Neural progenitor cell (in vitro differentiated cells): ENCODE results near the gene GPRC6A. TPM values are rescaled to one million over a fixed set of nuclear protein-coding genes. Genes with fewer than 3 reads are reported as not detected.
"Not testable (repeated sequence)": the region's sequence is repeated elsewhere in the genome, so short reads cannot be mapped to it uniquely, and the experiment has no call there.

Experiments used
- DNase-seq: peaks from one replicate; pipeline ENCODE4 v3.0.0-alpha.2; 2016; ENCODE audit warnings: low spot score
- H2AFZ ChIP-seq: fragments of 200-600 bp; sonication (generic); replicated peaks from 2 replicates; pipeline ENCODE4 v1.6.1; 2016; ENCODE audit warnings: antibody characterized with exemption
- H3F3A ChIP-seq: fragments of 200-600 bp; sonication (generic); 2 replicates; pipeline ENCODE4 v1.6.1; 2016; ENCODE audit warnings: antibody characterized with exemption, low read depth
- H3K27ac ChIP-seq: fragments of 200-600 bp; sonication (generic); 2 replicates; pipeline ENCODE4 v1.5.1; 2016; ENCODE audit warnings: mild to moderate bottlenecking
- H3K27me3 ChIP-seq: fragments of 200-600 bp; sonication (generic); 2 replicates; pipeline ENCODE4 v1.6.1; 2016; ENCODE audit warnings: mild to moderate bottlenecking, moderate library complexity
- H3K36me3 ChIP-seq: fragments of 200-600 bp; sonication (generic); 2 replicates; pipeline ENCODE4 v1.5.1; 2016
- H3K4me1 ChIP-seq: fragments of 200-600 bp; sonication (generic); 2 replicates; pipeline ENCODE4 v1.6.1; 2016; ENCODE audit warnings: mixed run types
- H3K4me2 ChIP-seq: fragments of 200-600 bp; sonication (generic); 2 replicates; pipeline ENCODE4 v1.6.1; 2016
- H3K4me3 ChIP-seq: fragments of 200-600 bp; sonication (generic); 2 replicates; pipeline ENCODE4 v1.5.1; 2016
- H3K79me2 ChIP-seq: fragments of 200-600 bp; sonication (generic); 2 replicates; pipeline ENCODE4 v1.6.1; 2016; ENCODE audit warnings: low read depth
- H3K9ac ChIP-seq: fragments of 200-600 bp; sonication (generic); 2 replicates; pipeline ENCODE4 v1.6.1; 2016
- H3K9me3 ChIP-seq: fragments of 200-600 bp; sonication (generic); 2 replicates; pipeline ENCODE4 v1.5.1; 2016; ENCODE audit warnings: low read depth
- H4K20me1 ChIP-seq: fragments of 200-600 bp; sonication (generic); 2 replicates; pipeline ENCODE4 v1.6.1; 2016; ENCODE audit warnings: low read depth
- H3K27ac Mint-ChIP-seq: 3 replicates; pipeline ENCODE4 v1.8.0; 2021; ENCODE audit warnings: mixed read lengths
- H3K27me3 Mint-ChIP-seq: 2 replicates; pipeline ENCODE4 v1.8.0; 2022; ENCODE audit warnings: low read depth, mild to moderate bottlenecking, inconsistent platforms, moderate library complexity, mixed read lengths; ENCODE audit not compliant: insufficient read depth
- H3K36me3 Mint-ChIP-seq: 3 replicates; pipeline ENCODE4 v1.8.0; 2021; ENCODE audit warnings: mixed read lengths
- H3K4me1 Mint-ChIP-seq: 3 replicates; pipeline ENCODE4 v1.8.0; 2021; ENCODE audit warnings: mixed read lengths
- H3K4me3 Mint-ChIP-seq: 3 replicates; pipeline ENCODE4 v1.8.0; 2021; ENCODE audit warnings: mild to moderate bottlenecking, moderate library complexity, mixed read lengths
- H3K9me3 Mint-ChIP-seq: 3 replicates; pipeline ENCODE4 v1.8.0; 2020; ENCODE audit warnings: mixed read lengths
- CTCF ChIP-seq: fragments of 200-600 bp; sonication (generic); IDR thresholded peaks from 2 replicates; pipeline ENCODE4 v1.5.1; 2017; ENCODE audit warnings: antibody characterized with exemption, mild to moderate bottlenecking
- EZH2 ChIP-seq: fragments of 200-600 bp; sonication (generic); IDR thresholded peaks from 2 replicates; pipeline ENCODE4 v1.6.1; 2017; ENCODE audit warnings: antibody characterized with exemption, mild to moderate bottlenecking, moderate library complexity
- EZH2phosphoT487 ChIP-seq: fragments of 200-600 bp; sonication (generic); IDR thresholded peaks from 2 replicates; pipeline ENCODE4 v1.6.1; 2017; ENCODE audit warnings: antibody characterized with exemption
- total RNA-seq: library from RNA; depleted of rRNA; stranded (reverse); fragments of >200 nt; gene quantifications from 2 replicates; pipeline ENCODE4 v1.2.3, GENCODE V29; 2015; ENCODE audit warnings: low replicate concordance

The GPRC6A gene
- total RNA-seq, 1 donor from 2014 or later: not detected

- H3K4me1 Mint-ChIP-seq: no peaks in the 10 kb centered on the region
- H2AFZ ChIP-seq: no peak overlapping the region
- peaks cover 2% of the 10 kb centered on the region for H3K27me3 Mint-ChIP-seq
- H3K36me3 ChIP-seq: no peaks in the 10 kb centered on the region
- no peaks in the 10 kb centered on the region for H3K36me3 Mint-ChIP-seq
- no peak overlapping the region for H3K4me2 ChIP-seq
- DNase-seq: no peak
- TF ChIP-seq EZH2: no peak
- no peak for TF ChIP-seq EZH2phosphoT487
- no peak for TF ChIP-seq CTCF
- H3K9me3 ChIP-seq: no peaks in the 10 kb centered on the region
- H3K4me3 Mint-ChIP-seq: no peak overlapping the region
- no peaks in the 10 kb centered on the region for H3K9me3 Mint-ChIP-seq
- no peaks in the 10 kb centered on the region for H3K79me2 ChIP-seq
- H3K9ac ChIP-seq: no peak overlapping the region
- H3K27ac ChIP-seq: no peak overlapping the region
- no peak overlapping the region for H3K4me3 ChIP-seq
- no peaks in the 10 kb centered on the region for H4K20me1 ChIP-seq
- H3K27me3 ChIP-seq: no peaks in the 10 kb centered on the region
- H3F3A ChIP-seq: no peaks in the 10 kb centered on the region
- no peaks in the 10 kb centered on the region for H3K4me1 ChIP-seq
- no peak overlapping the region for H3K27ac Mint-ChIP-seq
Measured at GRCh38 chr6:116840091-116840490, 11.2 kb upstream of the GPRC6A start.

GRCh38 chr6:116836606-116837342 is 7.9 kb upstream of the GPRC6A start:
- no peaks in the 10 kb centered on the region for H4K20me1 ChIP-seq
- Mint-ChIP-seq H3K4me1 (peaks cover 2% of the 10 kb centered on the region), H3K4me3 (no peak overlapping the region), H3K9me3 (no peaks in the 10 kb centered on the region), H3K36me3 (no peaks in the 10 kb centered on the region), H3K27me3 (peaks cover 2% of the 10 kb centered on the region), H3K27ac (no peak overlapping the region)
- H3K27ac ChIP-seq: no peak overlapping the region
- TF ChIP-seq EZH2 (no peak), CTCF (no peak), EZH2phosphoT487 (no peak)
- H2AFZ ChIP-seq: no peak overlapping the region
- no peaks in the 10 kb centered on the region for H3K79me2 ChIP-seq
- no peaks in the 10 kb centered on the region for H3F3A ChIP-seq
- H3K4me2 ChIP-seq: no peak overlapping the region
- DNase-seq: no peak
- H3K36me3 ChIP-seq: no peaks in the 10 kb centered on the region
- H3K27me3 ChIP-seq: no peaks in the 10 kb centered on the region
- H3K4me1 ChIP-seq: no peaks in the 10 kb centered on the region
- no peak overlapping the region for H3K4me3 ChIP-seq
- no peaks in the 10 kb centered on the region for H3K9me3 ChIP-seq
- no peak overlapping the region for H3K9ac ChIP-seq

- H3K27me3 ChIP-seq, H4K20me1 ChIP-seq, H3K9me3 Mint-ChIP-seq, H3F3A ChIP-seq, H3K36me3 ChIP-seq, H2AFZ ChIP-seq, H3K4me3 Mint-ChIP-seq, H3K36me3 Mint-ChIP-seq, H3K4me1 ChIP-seq, H3K27me3 Mint-ChIP-seq, H3K4me2 ChIP-seq, DNase-seq, H3K79me2 ChIP-seq, H3K9ac ChIP-seq, H3K27ac ChIP-seq, H3K4me1 Mint-ChIP-seq, H3K4me3 ChIP-seq, H3K27ac Mint-ChIP-seq, H3K9me3 ChIP-seq: not testable (repeated sequence)
Measured at GRCh38 chr6:116834526-116834925, 5.6 kb upstream of the GPRC6A start.

- no peak for DNase-seq
- H3F3A ChIP-seq: no peaks in the 10 kb centered on the region
- no peak overlapping the region for H2AFZ ChIP-seq
- no peak overlapping the region for H3K9ac ChIP-seq
- H3K27ac ChIP-seq: no peak overlapping the region
- H3K4me3 Mint-ChIP-seq: no peak overlapping the region
- no peaks in the 10 kb centered on the region for H3K79me2 ChIP-seq
- peaks cover 5% of the 10 kb centered on the region for H3K9me3 Mint-ChIP-seq
- no peaks in the 10 kb centered on the region for H3K4me1 Mint-ChIP-seq
- H4K20me1 ChIP-seq: no peaks in the 10 kb centered on the region
- no peaks in the 10 kb centered on the region for H3K27me3 ChIP-seq
- no peaks in the 10 kb centered on the region for H3K36me3 ChIP-seq
- H3K27ac Mint-ChIP-seq: no peak overlapping the region
- no peaks in the 10 kb centered on the region for H3K27me3 Mint-ChIP-seq
- no peak overlapping the region for H3K4me3 ChIP-seq
- H3K4me1 ChIP-seq: no peaks in the 10 kb centered on the region
- no peak overlapping the region for H3K4me2 ChIP-seq
- no peaks in the 10 kb centered on the region for H3K9me3 ChIP-seq
- H3K36me3 Mint-ChIP-seq: no peaks in the 10 kb centered on the region
- TF ChIP-seq CTCF (no peak), EZH2 (no peak), EZH2phosphoT487 (no peak)
Measured at GRCh38 chr6:116827561-116828240, 1.2 kb downstream of the GPRC6A start.

- H3F3A ChIP-seq, H3K4me1 ChIP-seq, H3K27ac Mint-ChIP-seq, DNase-seq, H2AFZ ChIP-seq, H4K20me1 ChIP-seq, H3K27me3 Mint-ChIP-seq, H3K9ac ChIP-seq, H3K36me3 Mint-ChIP-seq, H3K79me2 ChIP-seq, H3K27me3 ChIP-seq, H3K27ac ChIP-seq, H3K4me1 Mint-ChIP-seq, H3K36me3 ChIP-seq, H3K4me3 ChIP-seq, H3K4me3 Mint-ChIP-seq, H3K4me2 ChIP-seq, H3K9me3 ChIP-seq: not testable (repeated sequence)
- peaks cover 25% of the 10 kb centered on the region for H3K9me3 Mint-ChIP-seq
Measured at GRCh38 chr6:116816336-116816735, 12.5 kb downstream of the GPRC6A start.
